Esophagus muscularis mucosa (tissue), 3 donors: ENCODE data around the gene MEGF6.

Experiments
- CTCF ChIP-seq, 3 experiments: fragments of 200-600 bp in 2 of 3; fragments of 450-650 bp in 1 of 3; sonication (generic) in 2 of 3; IDR thresholded peaks; one replicate each; pipeline ENCODE4 v1.5.1; 2017 to 2019; ENCODE audit warnings: antibody characterized with exemption in 3 of 3, mild to moderate bottlenecking in 2 of 3, moderate library complexity in 1 of 3
- POLR2AphosphoS5 ChIP-seq, 2 donors: sonication (generic); formaldehyde crosslinking; IDR thresholded peaks; one replicate each; pipeline ENCODE4 v1.6.1; 2017; ENCODE audit warnings: antibody characterized with exemption in 2 of 2

DNA sequence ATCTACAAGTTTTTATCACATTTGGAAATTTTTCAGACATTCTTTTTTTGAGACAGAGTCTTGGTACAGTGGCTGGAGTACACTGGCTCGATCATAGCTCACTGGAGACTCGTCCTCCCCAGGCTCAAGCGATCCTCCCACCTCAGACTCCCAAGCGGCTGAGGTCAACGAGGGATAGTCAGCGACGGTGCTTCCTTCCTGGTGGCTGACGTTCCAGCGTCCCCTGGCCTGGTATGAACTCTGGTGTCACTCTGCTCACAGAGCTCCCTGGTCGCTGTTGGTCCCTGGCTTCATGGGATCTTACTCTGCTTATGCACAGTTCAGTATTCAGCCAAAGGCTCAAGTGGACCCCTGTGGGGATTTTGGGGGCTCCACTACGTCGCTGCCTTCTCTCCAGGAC lies 160.3 kb downstream of the MEGF6 start:
- TF ChIP-seq CTCF (IDR thresholded peaks at IDR 0.05) (no peak), POLR2AphosphoS5 (IDR thresholded peaks at IDR 0.05) (no peak)
